WTC11 (cell line): ENCODE data around the gene SAPCD2.

Experiments
- CREB1 ChIP-seq: sonication (generic); formaldehyde crosslinking; IDR thresholded peaks from 2 replicates; pipeline ENCODE4 v1.8.0; 2023; ENCODE audit warnings: mild to moderate bottlenecking, missing genetic modification reagents
- CTCF ChIP-seq: fragments of 200-600 bp; IDR thresholded peaks from 2 replicates; pipeline ENCODE4 v1.8.0; 2022; ENCODE audit warnings: antibody characterized with exemption
- FOXK1 ChIP-seq: sonication (generic); formaldehyde crosslinking; IDR thresholded peaks from 2 replicates; pipeline ENCODE4 v1.8.0; 2022; ENCODE audit warnings: mild to moderate bottlenecking, moderate library complexity, missing genetic modification reagents
- FOXP4 ChIP-seq: sonication (generic); formaldehyde crosslinking; IDR thresholded peaks from 2 replicates; pipeline ENCODE4 v1.8.0; 2022; ENCODE audit warnings: mild to moderate bottlenecking, missing genetic modification reagents
- HMGA2 ChIP-seq: fragments of 250-450 bp; sonication (Bioruptor Pico); IDR thresholded peaks from 2 replicates; pipeline ENCODE4 v1.4.0; 2021; ENCODE audit warnings: mild to moderate bottlenecking, moderate library complexity
- HMGXB4 ChIP-seq: sonication (generic); formaldehyde crosslinking; IDR thresholded peaks from 2 replicates; pipeline ENCODE4 v1.8.1; 2023; ENCODE audit warnings: mild to moderate bottlenecking, moderate library complexity, missing genetic modification reagents
- JUN ChIP-seq: sonication (generic); formaldehyde crosslinking; IDR thresholded peaks from 2 replicates; pipeline ENCODE4 v1.8.0; 2023; ENCODE audit warnings: mild to moderate bottlenecking, missing genetic modification reagents
- MAX ChIP-seq: sonication (generic); formaldehyde crosslinking; IDR thresholded peaks from 2 replicates; pipeline ENCODE4 v1.8.0; 2022; ENCODE audit warnings: mild to moderate bottlenecking, missing genetic modification reagents
- NR3C1 ChIP-seq: sonication (generic); formaldehyde crosslinking; conservative IDR thresholded peaks from 2 replicates; pipeline ENCODE4 v1.8.1; 2023; ENCODE audit warnings: low read depth, mild to moderate bottlenecking, missing genetic modification reagents
- PRDM15 ChIP-seq: sonication (generic); formaldehyde crosslinking; IDR thresholded peaks from 2 replicates; pipeline ENCODE4 v1.8.0; 2022; ENCODE audit warnings: missing genetic modification reagents
- ZNF121 ChIP-seq: sonication (generic); formaldehyde crosslinking; IDR thresholded peaks from 2 replicates; pipeline ENCODE4 v1.8.0; 2023; ENCODE audit warnings: missing genetic modification reagents
- ZNF281 ChIP-seq: sonication (generic); formaldehyde crosslinking; IDR thresholded peaks from 2 replicates; pipeline ENCODE4 v1.8.0; 2023; ENCODE audit warnings: mild to moderate bottlenecking, missing genetic modification reagents
- ZNF423 ChIP-seq: fragments of 250-450 bp; sonication (Bioruptor Pico); IDR thresholded peaks from 2 replicates; pipeline ENCODE4 v2.1.2; 2022; ENCODE audit warnings: mild to moderate bottlenecking, moderate library complexity

- TF ChIP-seq ZNF121 (CRISPR knock-in tag) = no peak
- no peak for TF ChIP-seq HMGA2 (CRISPR knock-in tag)
- TF ChIP-seq MAX (CRISPR knock-in tag) = no peak
- no peak for TF ChIP-seq CTCF
- TF ChIP-seq ZNF281 (CRISPR knock-in tag) = no peak
- TF ChIP-seq NR3C1 (CRISPR knock-in tag) = no peak
- TF ChIP-seq FOXK1 (CRISPR knock-in tag) = no peak
- no peak for TF ChIP-seq PRDM15 (CRISPR knock-in tag)
- no peak for TF ChIP-seq CREB1 (CRISPR knock-in tag)
- no peak for TF ChIP-seq JUN (CRISPR knock-in tag)
- TF ChIP-seq FOXP4 (CRISPR knock-in tag) = no peak
- TF ChIP-seq ZNF423 (CRISPR knock-in tag) = no peak
- no peak; the same call in 1 of the 2 replicates for TF ChIP-seq HMGXB4
Measured at GRCh38 chr9:137069508-137070091, 757 bp downstream of the SAPCD2 start.
